GM19025 (cell line): ENCODE results near the gene KPNA4.
"Not testable (repeated sequence)": the region's sequence is repeated elsewhere in the genome, so short reads cannot be mapped to it uniquely, and the experiment has no call there.

Experiments
- ATAC-seq: cut with Tn5 transposase; IDR thresholded peaks from one replicate; pipeline ENCODE4 v1.9.1; 2021; ENCODE audit warnings: mild to moderate bottlenecking, low read depth, moderate library complexity; ENCODE audit not compliant: unreplicated experiment

Gene KPNA4

DNA sequence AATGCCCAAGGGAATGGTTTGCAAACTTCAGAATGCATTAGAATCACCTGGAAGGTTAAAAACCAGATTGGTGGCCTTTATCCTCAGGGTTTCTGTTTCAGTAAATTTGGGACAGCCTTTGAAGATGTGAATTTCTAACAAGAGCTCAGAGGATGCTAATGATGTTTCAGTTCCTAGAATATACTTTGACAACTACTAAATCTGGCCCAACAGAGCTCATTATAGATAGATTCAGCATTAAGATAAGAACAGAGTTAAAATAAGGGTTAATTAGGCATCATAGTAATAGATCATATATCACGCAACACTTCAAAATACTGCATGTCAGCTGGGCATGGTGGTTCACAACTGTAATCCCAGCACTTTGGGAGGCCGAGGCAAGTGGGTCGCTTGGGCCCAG is 9.3 kb upstream of the KPNA4 start:
- ATAC-seq = no peak

DNA sequence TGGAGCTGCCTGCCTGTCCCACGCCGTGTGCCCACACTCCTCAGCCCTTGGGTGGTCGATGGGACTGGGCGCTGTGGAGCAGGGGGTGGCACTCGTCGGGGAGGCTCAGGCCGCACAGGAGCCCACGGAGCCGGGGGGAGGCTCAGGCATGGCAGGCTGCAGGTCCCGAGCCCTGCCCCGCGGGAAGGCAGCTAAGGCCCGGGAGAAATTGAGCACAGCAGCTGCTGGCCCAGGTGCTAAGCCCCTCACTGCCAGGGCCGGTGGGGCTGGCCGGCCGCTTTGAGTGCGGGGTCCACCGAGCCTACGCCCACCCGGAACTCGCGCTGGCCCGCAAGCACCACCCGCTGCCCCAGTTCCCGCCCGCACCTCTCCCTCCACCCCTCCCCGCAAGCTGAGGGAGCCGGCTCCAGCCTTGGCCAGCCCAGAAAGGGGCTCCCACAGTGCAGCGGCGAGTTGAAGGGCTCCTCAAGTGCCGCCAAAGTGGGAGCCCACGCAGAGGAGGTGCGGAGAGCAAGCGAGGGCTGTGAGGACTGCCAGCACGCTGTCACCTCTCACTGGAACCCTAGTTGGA is 8.7 kb upstream of the KPNA4 start:
- not testable (repeated sequence) for ATAC-seq

DNA sequence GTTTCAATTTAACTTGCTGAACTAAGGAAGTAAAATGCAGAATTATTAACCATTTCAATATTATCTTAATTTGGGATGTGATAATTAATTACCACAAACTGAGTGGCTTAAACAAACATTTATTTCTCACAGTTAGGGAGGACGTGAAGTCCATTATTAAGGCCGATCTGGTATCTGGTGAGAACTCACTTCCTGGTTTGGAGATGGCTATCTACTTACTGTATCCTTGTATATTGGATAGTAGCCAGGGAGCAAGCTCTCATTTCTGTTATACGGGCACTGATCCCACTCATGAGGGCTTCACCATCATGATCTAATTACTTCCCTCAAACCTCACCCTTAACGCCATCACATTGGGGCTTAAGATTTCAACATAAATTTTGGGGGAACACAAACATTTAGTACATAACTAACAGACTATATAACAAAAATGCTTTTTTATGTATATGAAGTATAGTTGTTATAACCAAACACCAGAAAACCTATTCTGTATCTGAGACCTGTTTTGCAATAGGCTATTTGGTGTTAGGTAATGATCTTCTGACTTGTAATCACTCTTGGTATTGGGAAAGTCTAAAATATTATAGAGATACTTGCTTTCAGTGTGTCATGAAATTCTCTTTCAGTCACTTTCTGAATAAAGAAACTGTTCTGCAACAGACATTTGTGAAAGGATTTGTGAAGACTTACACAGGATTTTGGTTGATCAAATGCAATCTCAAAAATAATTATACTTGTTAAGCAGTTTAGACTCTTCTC is 4.7 kb upstream of the KPNA4 start:
- ATAC-seq = no peak

DNA sequence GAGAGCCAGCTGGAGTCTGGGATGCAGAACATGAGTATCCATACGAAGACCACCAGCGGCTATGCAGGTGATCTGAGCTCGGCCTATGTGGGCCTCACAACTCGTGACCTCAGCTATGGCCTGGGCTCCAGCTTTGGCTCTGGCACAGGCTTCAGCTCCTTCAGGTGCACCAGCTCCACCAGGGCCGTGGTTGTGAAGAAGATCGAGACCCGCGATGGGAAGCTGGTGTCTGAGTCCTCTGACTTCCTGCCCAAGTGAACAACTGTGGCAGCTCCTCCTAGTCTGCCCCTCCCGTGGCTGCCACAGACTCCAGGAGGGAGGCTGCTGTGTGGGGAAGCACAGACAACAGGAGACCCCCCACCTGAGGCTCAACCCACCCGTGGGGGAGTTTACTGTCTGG is 3.6 kb upstream of the KPNA4 start:
- no peak for ATAC-seq

DNA sequence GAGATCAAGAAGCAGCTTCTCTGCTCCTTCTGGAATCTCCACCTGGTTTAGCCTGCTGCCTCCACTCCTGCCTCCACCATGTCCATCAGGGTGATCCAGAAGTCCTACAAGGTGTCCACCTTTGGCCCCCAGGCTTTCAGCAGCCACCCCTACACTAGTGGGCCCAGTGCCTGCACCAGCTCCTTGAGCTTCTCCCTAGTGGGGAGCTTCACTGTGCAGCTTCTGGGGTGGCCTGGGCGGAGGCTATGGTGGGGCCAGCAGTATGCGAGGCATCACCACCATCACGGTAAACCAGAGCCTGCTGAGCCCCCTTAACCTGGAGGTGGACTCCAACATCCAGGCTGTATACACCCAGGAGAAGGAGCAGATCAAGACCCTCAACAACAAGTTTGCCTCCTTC is 2.4 kb upstream of the KPNA4 start:
- no peak for ATAC-seq

DNA sequence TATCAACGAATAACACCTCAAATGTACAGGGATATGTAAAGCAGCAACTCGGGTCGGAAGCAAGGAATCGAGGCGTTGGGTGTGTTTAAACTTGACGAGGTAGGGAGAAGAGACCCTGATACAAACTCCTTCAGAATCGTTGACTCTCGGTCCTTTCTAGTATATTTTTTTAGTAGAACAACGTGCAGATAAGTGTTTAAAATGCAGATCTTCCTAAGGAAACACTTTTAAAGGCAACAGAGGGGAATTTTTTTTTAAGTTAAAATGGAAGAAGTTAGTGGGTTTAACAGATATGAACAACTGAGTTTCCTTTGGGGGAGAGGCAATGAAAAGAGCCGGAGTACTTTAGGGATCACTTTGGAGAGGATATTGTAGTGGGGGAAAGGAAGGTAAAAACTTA is 1.1 kb upstream of the KPNA4 start:
- no peak for ATAC-seq

DNA sequence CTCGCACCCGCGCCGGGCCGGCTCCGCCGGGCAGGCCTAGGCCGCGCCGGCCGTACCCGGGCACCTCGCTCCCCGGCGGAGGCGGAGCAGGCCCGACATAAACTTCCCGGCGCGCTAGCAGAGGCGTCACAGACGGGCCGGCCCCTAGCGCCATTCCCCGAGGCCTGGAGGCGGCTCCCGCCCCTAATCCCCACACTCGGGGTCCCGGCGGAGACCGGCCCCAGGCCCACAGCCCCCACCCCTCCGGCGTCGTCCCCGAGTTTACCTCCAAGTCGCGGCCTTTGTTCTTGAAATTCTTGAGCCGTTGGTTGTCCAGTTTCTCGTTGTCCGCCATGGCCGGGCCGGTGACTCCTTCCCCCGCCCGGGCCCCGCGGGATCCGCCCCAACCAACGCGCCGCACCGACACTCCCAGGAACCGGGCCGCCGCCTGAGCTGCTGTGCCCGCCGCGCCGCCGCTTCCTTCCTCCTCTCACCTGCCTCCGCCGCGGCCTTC is 376 bp downstream of the KPNA4 start:
- peak; percentile 45 for ATAC-seq

DNA sequence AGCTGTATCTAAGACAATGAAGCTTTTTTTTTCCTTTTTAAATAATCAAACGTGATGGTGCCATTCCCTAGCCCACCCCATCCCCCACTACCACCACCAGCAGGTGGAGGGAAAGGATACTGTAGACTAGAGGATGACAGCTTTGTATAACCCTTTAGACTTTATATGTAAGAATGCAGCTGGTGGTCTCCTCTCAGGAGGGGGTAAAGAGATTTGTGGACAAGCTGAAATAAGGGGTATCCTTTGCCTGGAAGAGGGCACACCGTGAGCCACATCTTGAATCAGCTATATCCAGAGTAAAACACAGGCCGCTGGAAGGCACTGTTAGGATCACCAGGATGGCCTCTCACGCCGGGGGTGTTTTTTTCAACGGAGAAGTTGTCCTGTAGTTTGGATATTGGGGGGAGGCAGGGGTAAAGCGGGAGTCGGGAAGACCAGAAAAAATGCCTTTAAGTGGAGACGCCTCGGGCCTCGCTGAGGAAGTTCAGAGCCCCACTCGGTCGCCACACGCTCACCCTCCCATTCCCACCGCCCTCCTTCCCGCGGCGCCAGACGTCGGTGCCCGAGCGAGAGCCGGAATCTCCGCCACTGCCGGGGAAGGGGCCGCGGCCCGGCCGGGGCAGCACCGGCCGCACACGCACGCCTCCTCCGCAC is 986 bp downstream of the KPNA4 start:
- ATAC-seq = no peak

DNA sequence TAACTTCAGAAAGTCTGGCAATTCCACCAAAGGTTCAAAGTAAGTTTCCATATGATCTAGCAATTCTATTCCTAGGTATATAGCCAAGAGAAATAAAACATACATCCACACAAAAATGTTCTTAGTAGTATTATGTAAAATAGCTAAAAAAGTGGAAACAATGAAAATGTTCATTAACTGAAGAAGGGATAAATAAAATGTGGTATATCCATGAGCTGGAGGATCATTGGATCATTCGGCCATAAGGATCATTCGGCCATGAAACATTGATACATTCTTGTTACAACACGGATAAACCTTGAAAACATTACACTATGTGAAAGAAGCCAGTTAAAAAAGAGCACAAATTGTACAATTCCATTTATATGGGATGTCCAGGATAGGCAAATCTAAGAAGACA is 2.4 kb downstream of the KPNA4 start:
- ATAC-seq = no peak

DNA sequence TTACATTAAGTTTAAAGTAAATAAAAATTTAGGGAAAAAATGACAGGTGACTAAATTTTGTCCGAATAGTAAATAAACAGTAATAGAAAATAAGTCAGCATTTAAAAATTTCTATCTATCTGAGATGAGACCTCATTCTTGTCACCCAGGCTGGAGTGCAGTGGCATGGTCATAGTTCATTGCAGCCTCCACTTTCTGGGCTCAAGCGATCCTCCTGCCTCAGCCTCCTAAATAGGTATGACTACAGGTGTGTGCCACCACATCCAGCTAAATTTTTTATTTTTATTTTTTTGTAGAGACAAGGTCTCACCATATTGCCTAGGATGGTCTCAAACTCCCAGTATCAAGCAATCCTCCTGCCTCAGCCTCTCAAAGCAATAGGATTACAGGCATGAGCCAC is 7.8 kb downstream of the KPNA4 start:
- ATAC-seq = no peak

DNA sequence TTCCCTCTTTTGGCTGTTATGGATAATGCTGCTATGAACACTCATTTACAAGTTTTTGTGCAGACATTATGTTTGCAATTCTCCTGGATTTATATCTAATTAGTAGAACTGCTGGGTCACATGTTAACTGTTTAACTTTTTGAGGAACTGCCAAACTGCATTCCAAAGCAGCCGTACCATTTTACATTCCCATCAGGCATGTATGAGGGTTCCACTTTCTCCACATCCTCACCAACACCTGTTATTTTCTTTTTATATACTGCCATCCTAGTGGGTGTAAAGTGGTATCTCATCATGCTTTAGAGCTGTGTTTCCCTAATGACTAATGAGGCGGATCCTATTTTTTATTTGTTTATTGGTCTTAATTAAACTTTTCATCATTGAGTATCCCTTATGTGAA is 9.2 kb downstream of the KPNA4 start:
- no peak for ATAC-seq

DNA sequence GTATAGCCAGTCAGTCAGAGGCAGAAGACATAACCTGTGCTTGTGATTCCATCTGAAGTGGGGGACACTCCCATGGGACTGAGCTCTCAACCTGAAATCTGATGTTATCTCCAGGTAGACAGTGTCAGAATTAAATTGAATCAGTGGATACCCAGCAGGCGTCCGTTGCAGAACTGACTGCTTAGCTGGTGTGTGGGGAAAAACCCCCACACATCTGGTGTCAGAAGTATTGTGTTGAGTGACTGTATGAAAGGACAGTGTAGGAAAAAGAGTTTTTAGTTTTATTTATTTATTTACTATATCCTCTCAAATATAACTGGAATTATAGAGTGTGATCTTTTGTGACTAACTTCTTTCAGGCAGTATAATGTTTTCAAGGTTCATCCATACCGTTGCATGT is 10.4 kb downstream of the KPNA4 start:
- ATAC-seq = no peak

DNA sequence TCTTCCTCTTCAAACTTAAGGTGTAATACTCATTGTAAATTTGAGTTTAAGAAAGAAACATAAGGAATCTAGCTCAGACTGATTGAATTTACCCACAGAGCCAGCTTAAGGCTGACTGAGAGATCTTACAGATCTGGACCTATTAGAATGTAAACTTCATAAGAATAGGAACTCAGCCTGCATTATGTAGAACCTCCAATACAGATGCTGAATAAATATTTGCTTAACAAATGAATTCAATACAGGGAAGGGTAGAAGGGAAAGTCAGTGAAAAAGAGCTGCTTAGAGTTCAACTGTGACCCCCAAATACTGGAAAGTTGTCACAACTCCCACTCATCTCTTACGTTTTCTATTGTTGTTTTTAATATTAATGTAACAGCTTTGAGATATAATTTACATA is 11.5 kb downstream of the KPNA4 start:
- ATAC-seq = no peak

DNA sequence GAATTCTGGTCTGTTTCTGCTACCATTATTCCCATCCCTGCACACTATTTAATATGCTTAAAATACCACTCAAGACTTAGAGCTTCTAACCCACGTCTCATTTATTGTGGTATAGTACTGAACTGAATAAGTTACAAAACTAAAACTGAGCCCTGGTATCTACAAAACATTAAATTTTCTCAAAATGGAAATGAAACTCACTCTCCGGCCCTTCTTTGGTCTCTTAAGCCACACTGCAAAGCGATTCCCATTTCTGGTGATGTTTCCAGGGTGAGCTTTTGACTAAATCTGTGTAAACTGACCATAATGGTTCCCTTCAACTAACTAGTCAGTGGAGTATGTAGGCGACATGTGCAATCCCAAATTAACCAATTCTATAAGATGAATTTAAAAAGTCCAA is 18.6 kb downstream of the KPNA4 start:
- ATAC-seq = no peak

DNA sequence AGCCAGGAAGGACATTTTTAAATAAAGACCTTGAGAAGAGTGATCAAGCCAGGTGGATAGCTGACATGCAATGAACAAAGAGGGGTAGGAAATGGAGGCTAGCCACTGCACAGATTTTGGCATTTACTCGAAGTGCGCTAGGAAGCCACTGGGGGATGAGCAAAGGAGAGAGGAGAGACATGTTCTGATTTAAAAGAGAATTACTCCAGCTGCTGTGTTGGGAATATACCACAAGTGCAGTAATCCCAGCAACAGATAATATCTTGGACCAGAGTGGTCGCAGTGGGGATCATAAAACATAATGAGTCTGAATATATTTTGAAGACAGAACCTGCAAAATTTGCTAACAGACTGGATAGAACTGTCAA is 19.9 kb downstream of the KPNA4 start:
- no peak for ATAC-seq

DNA sequence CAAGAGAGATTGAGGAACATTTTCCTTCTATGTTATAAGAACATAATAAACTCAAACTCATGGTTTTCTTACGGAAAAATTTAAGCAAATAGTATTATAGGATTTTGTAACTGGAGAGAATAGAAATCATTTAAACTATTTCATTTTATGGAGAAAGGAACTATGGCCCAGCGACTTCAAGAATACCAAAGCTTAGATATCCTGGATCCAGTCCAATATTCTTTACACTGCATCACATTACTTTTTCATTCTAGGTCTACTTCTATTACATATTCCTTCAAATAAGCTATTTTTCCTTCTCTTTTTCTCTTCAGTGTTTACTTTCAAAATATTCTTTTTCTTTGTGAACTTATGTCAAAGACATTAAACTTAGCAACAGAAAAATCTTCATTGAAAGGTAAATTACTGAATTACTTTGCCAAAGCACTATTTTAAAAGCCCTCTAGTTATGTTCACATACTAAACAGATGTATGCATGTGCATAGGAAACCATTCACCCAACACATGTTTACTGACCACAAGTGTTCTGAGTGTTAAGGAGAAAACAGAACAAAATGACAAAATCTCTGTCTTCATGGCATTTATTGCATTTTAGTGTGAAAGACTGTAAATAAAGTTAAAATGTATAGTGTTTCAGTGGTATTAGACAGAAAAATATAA is 20.4 kb downstream of the KPNA4 start:
- no peak for ATAC-seq

DNA sequence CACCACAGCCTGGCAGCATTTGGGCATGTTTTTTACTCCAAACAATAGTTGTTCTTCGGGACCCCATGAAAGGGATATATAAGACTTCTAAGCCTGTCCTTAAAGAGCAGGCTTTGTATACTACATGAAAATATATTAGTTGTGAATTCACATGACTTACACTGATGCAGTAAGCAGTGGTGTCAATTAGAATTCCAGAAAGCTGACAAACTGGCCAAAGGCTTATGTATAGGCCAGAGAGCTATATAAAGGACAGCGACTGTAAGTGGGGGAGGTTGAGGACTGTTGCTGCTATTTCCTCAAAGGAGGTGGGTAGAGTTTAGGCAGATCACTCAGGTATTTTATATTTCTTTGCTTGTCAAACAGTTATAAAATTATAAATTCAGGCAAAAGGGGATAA is 24.8 kb downstream of the KPNA4 start:
- no peak for ATAC-seq

DNA sequence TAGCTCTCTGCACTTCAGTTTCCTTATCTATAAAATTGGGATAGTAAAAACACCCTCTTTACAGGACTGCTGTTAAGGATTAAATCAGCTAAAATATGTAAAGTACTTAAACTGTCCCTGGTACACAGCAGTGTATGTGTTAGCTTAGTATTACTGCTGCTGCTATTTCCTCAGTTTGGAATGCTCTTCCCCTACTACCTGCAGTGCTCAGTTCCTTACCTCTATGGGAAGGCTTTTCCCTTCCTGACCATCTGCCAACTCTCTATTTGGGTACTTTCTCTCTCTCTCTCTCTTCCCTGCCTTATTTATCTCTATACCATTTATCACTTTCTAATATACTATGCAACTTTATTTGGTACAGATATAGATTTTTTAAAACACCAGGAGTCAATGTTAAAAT is 26.5 kb downstream of the KPNA4 start:
- no peak for ATAC-seq

DNA sequence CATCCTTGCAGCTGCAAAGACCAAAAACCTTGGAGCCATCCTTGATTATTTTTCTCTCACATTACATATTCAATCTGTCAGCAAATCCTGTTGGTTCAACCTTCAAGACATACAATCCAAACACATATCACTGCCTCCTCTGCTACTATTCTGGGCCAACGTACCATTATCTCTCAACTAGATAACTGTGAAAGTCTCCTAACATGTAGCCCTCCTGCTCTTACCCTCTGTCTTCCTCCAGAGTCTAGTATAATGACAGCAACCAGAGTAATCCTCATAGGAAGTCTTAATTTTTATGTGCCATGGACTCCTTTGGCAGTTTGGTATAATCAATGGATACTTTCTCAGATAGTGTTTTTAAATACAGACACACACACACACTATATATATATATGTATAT is 27.6 kb downstream of the KPNA4 start:
- ATAC-seq = no peak

DNA sequence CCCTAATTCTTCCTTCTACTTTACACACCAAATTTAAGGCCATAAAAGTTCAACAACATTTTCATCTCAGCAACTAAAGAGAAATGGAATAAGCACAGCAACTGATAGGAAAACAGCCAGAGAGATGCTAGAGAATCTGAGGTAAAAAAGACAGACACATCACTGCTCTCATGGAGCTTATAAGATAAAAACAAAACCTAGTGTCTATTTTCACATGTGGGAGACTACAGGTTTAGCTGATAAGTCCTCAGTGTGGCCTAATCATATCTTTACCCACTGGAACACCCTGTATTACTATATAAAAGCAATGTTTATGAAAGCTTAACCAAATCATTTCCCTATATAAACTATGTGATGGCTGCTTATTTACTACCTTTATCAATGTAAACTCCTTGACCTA is 33.0 kb downstream of the KPNA4 start:
- no peak for ATAC-seq

DNA sequence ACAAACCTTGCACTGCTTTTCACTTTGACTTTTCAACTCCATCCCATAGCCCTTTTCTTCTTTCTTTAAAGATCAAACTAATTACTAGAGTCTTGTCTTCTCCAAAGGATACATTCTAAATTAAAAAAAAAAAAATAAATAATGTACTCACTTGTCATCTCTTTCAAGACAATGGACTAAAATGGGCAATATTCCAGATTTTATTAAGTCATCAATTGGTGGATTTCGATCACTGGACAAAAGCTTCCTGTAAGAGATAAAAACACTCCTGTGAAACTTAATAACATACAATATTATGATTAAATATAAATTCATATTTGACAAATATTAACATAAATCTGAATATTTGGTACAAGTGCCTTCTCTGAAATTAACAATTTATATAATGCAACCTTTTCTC is 34.1 kb downstream of the KPNA4 start:
- no peak for ATAC-seq
